Calu3 (cell line): ENCODE data around the gene LMAN2. TPM values are rescaled to one million over a fixed set of nuclear protein-coding genes. Genes with fewer than 3 reads are reported as not detected.

Source experiments
- BruUV-seq: library from RNA; stranded (reverse); fragments of 400-500 nt; replicated peaks from 2 replicates; lab custom pipeline; 2021; lab: Mats Ljungman, UMichigan
- CTCF ChIA-PET: fragments of 300-600 bp; sonication (Branson Sonifier 250); formaldehyde crosslinking; loops from one replicate; lab custom pipeline; 2022; ENCODE audit warnings: antibody characterized with exemption; lab: Charles Lee
- DNase-seq: peaks from one replicate; pipeline ENCODE4 v3.0.0; 2022
- H3K27ac Mint-ChIP-seq: one replicate; pipeline ENCODE4 v1.8.0; 2022; ENCODE audit warnings: mixed read lengths; ENCODE audit not compliant: unreplicated experiment
- H3K27me3 Mint-ChIP-seq: one replicate; pipeline ENCODE4 v1.8.0; 2022; ENCODE audit warnings: mixed read lengths; ENCODE audit not compliant: unreplicated experiment
- H3K36me3 Mint-ChIP-seq: one replicate; pipeline ENCODE4 v1.8.0; 2022; ENCODE audit warnings: mild to moderate bottlenecking, moderate library complexity, mixed read lengths; ENCODE audit not compliant: insufficient read depth, unreplicated experiment
- H3K4me1 Mint-ChIP-seq: one replicate; pipeline ENCODE4 v1.8.0; 2022; ENCODE audit warnings: mild to moderate bottlenecking, low read depth, mixed read lengths; ENCODE audit not compliant: unreplicated experiment
- H3K4me3 Mint-ChIP-seq: one replicate; pipeline ENCODE4 v1.8.0; 2022; ENCODE audit warnings: mild to moderate bottlenecking, low read depth, moderate library complexity, mixed read lengths; ENCODE audit not compliant: unreplicated experiment
- H3K9me3 Mint-ChIP-seq: one replicate; pipeline ENCODE4 v1.8.0; 2022; ENCODE audit warnings: low read depth, mixed read lengths; ENCODE audit not compliant: unreplicated experiment
- intact Hi-C: fragments of 100-400 bp; cut with micrococcal nuclease; formaldehyde crosslinking; loops from one replicate; pipeline ENCODE4 v1.10.0; 2022; ENCODE audit not compliant: unreplicated experiment
- total RNA-seq: library from RNA; stranded (reverse); gene quantifications from 2 replicates; pipeline ENCODE4 v1.2.3, GENCODE V29; 2022
- TF ChIP-seq, protein P1 (sequence below): fragments of 200-600 bp; IDR thresholded peaks from one replicate; pipeline ENCODE4 v1.8.0; 2022; ENCODE audit warnings: antibody characterized with exemption; ENCODE audit not compliant: unreplicated experiment

LMAN2 gene
- total RNA-seq, 1 experiment from 2014 or later = 278 TPM

DNA sequence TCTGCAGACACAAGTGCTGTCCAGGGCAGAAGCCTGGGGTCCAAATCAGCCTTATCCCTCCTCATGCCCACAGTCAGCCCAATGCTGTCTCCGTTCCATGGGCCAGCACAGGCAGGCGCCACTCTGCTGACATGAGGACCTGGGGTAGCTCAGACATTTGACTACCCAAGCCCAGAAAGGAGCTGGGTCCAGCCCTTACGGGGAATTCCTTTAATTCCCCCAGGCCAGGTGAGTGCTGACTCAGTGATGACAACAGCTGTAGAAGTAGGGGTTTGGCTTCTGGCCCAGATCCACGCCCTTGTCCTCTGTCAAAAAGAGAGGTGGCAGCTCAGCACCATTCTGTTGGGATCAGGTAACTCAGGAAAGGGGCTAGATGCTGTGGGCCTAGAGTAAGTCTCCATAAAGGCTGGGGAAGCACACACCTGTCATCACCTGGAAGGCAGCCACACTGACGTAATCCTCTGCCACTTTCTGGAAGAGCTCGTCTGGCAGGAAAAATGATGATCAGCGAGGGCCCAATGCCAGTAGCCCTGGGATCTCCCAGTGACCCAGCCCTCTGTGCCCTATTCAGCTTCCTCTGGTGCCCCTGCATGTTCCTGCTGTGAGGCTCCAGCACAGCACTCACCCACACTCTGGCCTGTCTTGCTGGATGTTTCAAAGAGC is 49.8 kb downstream of the LMAN2 start:
- Mint-ChIP-seq H3K4me3 (peak overlapping the region; percentile 94), H3K4me1 (peaks cover 58% of the 10 kb centered on the region), H3K36me3 (peaks cover 69% of the 10 kb centered on the region), H3K27me3 (no peaks in the 10 kb centered on the region), H3K27ac (peak overlapping the region; percentile 89), H3K9me3 (no peaks in the 10 kb centered on the region)
- no TSS peak for BruUV-seq
- CTCF ChIA-PET = interaction anchor here (0.6 to 2.5 kb wide), 12 partner anchors 8 to 387 kb away, joined by 3 to 10 read pairs (median 5); partner anchors contain the start of gene FGFR4
- peak; percentile 86 for DNase-seq
- TF ChIP-seq, protein P1, sequence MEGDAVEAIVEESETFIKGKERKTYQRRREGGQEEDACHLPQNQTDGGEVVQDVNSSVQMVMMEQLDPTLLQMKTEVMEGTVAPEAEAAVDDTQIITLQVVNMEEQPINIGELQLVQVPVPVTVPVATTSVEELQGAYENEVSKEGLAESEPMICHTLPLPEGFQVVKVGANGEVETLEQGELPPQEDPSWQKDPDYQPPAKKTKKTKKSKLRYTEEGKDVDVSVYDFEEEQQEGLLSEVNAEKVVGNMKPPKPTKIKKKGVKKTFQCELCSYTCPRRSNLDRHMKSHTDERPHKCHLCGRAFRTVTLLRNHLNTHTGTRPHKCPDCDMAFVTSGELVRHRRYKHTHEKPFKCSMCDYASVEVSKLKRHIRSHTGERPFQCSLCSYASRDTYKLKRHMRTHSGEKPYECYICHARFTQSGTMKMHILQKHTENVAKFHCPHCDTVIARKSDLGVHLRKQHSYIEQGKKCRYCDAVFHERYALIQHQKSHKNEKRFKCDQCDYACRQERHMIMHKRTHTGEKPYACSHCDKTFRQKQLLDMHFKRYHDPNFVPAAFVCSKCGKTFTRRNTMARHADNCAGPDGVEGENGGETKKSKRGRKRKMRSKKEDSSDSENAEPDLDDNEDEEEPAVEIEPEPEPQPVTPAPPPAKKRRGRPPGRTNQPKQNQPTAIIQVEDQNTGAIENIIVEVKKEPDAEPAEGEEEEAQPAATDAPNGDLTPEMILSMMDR = no peak
- intact Hi-C loops = loop anchor here (5.0 kb wide), 1 partner anchor 189 kb away; no protein-coding TSS in a partner anchor

DNA sequence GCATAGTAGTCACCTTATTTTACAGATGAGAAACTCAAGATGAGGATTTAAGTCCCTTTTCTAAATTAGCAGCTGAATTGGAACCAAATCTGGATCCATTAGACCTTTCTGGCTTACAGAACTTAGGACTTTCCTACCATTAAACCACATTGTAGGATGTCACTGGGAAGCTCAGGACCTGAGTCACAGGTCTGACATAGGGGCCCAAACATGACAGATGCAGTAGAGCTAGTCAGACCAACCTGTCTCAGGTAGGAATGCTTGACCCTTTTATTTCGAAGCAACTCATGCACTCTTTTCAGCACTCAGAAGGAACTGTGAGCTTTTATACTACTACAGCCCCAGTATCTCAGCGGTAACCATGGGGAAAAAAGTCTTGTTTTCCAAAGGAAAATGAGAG is 50.5 kb downstream of the LMAN2 start:
- DNase-seq = no peak
- CTCF ChIA-PET = interaction anchor here (0.6 to 2.5 kb wide), 9 partner anchors 9 to 214 kb away, joined by 3 to 10 read pairs (median 5); partner anchors contain the start of gene FGFR4
- intact Hi-C loops = loop anchor here (5.0 kb wide), 1 partner anchor 189 kb away; no protein-coding TSS in a partner anchor
- TF ChIP-seq, protein P1 = no peak
- H3K4me1 Mint-ChIP-seq = peaks cover 51% of the 10 kb centered on the region
- no peak overlapping the region for H3K4me3 Mint-ChIP-seq
- BruUV-seq = no TSS peak
- H3K27me3 Mint-ChIP-seq = no peaks in the 10 kb centered on the region
- H3K36me3 Mint-ChIP-seq = peaks cover 69% of the 10 kb centered on the region
- no peaks in the 10 kb centered on the region for H3K9me3 Mint-ChIP-seq
- H3K27ac Mint-ChIP-seq = peak overlapping the region; percentile 89

DNA sequence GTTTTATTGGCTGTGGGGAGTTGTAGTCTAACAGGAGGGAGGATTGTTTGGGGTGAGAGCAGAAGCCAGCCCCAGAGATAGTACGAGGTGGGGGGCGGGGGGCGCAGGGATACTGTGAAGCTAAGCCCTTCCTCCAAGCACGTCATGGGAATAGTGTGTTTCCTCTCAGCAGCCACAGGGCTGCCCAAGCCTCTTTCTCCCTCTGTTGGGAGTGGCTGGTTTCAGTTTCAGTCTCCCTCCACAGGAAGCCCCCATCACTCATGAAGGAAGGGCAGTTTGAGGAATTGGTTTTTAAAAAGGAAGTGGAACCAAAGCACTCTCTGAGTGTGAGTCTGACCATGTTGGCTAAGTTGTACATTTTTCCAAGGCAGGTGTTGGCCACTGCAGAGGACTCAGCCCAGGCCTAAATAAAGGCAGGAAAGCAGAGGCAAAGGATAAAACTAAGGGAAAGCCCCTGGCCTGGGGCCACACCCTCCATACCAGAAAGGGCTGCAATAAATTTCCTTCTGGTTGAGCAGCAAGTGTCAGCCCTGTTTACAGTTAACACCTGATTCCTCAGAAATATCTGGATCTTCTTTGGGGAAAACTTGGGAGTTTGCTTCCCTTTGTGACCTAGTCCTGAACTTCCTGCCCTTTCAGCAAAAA is 51.1 kb downstream of the LMAN2 start:
- Mint-ChIP-seq H3K4me3 (peak overlapping the region; percentile 40), H3K27ac (peak overlapping the region; percentile 89), H3K36me3 (peaks cover 64% of the 10 kb centered on the region), H3K9me3 (no peaks in the 10 kb centered on the region), H3K4me1 (peaks cover 45% of the 10 kb centered on the region), H3K27me3 (no peaks in the 10 kb centered on the region)
- DNase-seq = peak; percentile 58
- CTCF ChIA-PET = interaction anchor here (0.6 to 2.5 kb wide), 2 partner anchors 10 to 63 kb away, joined by 3 to 10 read pairs; no protein-coding TSS in a partner anchor
- intact Hi-C loops = loop anchor here (5.0 kb wide), 1 partner anchor 188 kb away; no protein-coding TSS in a partner anchor
- TF ChIP-seq, protein P1 = no peak
- BruUV-seq = no TSS peak

DNA sequence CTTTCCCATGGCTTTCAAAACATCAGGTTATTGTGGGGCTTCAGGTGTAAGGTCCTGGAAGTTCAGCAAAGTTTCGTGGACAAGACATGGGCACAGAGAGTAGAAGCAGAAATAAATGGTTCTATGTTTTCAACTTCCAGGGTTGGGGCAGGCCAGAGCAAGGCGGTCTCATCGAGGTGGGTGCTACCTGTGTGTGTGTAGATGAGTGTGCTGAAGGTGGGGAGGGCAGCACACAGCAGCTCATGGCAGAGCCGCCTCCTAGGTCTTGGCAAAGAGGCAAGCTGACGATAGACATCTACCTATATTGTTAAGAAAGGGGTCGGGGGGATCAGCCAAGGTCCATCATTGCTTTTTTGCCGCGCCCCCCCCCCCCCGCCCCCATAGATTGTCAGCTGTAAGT is 51.8 kb downstream of the LMAN2 start:
- H3K4me1 Mint-ChIP-seq = peaks cover 38% of the 10 kb centered on the region
- no peaks in the 10 kb centered on the region for H3K27me3 Mint-ChIP-seq
- H3K4me3 Mint-ChIP-seq = no peak overlapping the region
- CTCF ChIA-PET = interaction anchor here (2.5 kb wide), 1 partner anchor 10 kb away, joined by 10 read pairs; no protein-coding TSS in a partner anchor
- intact Hi-C loops = loop anchor here (5.0 kb wide), 1 partner anchor 187 kb away; no protein-coding TSS in a partner anchor
- no peaks in the 10 kb centered on the region for H3K9me3 Mint-ChIP-seq
- no TSS peak for BruUV-seq
- no peak for DNase-seq
- TF ChIP-seq, protein P1 = no peak
- peaks cover 58% of the 10 kb centered on the region for H3K36me3 Mint-ChIP-seq
- peak overlapping the region; percentile 89 for H3K27ac Mint-ChIP-seq
